GM21576 (cell line): ENCODE measurements around the gene GRAMD1B.
"Not testable (repeated sequence)": the region's sequence is repeated elsewhere in the genome, so short reads cannot be mapped to it uniquely, and the experiment has no call there.

Experiments used
- ATAC-seq: cut with Tn5 transposase; IDR thresholded peaks from one replicate; pipeline ENCODE4 v1.9.1; 2021; ENCODE audit warnings: mild to moderate bottlenecking, moderate library complexity; ENCODE audit not compliant: unreplicated experiment

The GRAMD1B gene

DNA sequence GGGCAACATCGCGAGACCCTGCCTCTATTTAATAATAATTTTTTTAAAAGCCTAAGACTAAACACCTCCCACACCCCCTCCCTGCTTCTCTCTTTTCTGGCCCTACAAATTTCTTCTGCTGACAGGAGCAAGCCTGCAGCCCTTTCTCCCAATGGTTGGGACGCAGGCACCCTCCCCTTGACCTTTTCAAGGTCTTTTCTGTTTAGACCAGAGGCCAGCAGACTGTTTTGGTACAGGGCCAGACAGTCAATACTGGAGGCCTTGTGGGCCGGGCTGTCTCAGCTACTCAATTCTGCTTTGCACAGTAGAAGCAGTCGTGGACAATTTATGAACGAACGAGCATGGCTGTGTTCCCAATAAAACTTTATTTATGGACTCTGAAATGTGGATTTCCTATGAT lies 132.1 kb downstream of the GRAMD1B start:
- ATAC-seq: no peak

DNA sequence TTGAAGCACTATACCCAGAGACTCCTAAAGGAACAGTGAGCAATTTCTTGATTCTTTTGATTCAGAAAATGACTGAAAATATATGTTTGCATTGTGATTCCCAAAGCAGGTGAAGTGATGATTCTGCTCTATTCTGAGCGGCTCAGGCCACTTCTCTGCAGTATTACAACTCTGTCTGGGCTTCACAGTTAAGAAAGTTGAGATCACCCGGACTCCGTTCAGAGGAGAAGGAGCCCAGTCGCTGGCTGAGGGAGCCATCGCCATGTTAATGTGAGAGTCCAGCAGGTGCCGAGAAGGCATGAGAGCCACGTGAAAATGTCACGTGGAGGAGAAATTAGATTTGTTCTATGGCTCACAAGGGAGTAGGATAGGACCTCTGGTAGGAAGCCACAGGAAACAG lies 132.8 kb downstream of the GRAMD1B start:
- no peak for ATAC-seq

DNA sequence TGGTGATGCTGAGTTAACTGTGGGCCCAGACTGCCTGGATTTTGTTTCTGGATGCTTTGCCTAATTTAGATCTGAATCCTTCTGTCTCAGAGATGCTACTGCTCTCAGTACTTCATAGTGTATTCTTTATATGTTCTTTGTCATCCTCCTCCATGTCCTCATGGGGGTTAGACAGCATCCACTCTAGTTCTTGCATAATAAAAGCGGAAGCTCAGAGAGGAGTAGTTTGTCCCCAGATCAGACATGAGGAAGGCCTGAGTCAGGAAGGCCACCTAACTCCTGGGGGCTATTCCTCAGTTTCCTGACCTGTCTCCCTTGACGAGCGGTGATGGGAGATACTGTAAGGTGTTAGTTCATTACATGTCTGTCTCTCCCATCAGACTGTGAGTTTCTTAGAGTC lies 134.2 kb downstream of the GRAMD1B start:
- ATAC-seq: no peak

DNA sequence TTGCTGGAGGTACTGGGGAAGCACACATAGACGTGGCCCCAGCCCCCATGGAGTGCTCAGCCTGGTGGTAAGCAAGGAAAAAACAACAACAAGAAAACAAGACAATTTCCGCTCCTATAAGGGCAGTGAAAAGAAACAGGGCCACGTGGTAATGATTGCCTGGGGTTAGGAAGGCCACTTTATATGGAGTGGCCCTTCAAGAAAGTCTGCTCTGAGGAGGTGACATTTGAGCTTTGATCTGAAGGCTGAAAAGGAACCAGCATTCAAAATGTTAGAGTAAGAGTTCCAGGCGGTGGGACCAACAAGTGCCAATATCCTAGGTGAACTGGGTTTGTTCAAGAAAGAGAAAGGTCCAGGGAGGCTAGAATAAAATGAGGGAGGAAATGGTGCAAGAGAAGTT lies 136.8 kb downstream of the GRAMD1B start:
- ATAC-seq: no peak

DNA sequence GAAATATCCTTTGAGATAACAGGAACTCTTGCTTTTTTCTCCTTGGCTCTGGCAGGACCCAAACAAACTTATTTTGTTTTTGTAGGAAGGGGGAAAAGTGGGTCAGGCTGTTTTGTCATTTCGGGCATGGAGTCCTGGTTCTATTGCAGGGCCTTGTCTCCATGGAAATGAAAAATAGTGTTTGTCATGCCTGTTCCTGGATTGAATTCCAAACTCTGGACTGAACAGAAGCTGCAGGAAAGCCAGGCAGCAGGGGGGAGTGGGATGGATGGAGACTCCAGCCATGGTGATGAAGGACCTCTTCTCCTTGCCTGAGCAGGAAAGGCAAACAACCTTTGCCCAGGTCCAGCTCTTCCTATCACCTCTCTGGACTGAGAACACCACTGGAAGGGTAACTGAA lies 137.4 kb downstream of the GRAMD1B start:
- ATAC-seq: no peak

DNA sequence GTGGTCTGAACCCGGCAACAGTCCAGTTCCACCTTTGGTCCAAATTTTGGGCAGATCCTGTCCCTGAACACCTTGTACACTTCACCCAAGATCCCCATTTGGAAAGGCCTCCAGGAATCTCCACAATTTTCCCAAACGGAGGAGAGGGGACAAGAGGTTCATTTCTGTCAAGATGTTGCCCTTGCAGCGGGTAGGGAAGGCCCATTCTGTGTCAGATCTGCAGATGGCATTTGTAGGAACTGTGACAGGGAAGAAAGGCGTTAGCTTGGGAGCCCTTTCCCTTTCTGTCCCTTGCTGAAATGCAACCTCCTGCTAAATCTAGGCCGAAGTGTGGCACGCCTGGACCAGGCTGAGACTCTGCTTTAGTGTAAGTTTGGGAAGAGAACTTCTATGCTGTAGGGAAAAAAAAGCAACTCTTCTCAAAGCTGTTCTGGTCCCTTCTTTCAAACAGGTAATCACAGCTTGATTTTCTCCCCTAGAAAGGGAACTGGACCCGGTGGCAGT lies 138.3 kb downstream of the GRAMD1B start:
- ATAC-seq: no peak

DNA sequence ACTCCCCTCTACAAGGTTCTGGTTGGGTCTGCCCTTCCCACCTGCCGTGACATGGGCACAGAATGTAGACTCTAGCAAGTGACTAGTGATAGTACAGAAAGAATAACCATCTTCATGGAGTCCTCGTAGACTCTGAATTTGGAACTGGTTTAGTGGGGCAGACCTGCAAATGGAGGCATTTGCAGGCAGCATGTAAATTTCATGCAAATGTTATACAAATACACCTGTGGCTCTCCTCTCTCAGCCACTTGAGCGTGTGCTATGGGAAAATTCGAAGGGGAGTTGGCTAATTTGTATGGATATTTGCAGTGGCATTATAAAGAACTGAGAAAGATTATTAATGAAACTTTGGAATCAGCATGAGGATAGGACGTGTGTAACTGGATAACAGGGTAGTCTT lies 139.3 kb downstream of the GRAMD1B start:
- no peak for ATAC-seq

DNA sequence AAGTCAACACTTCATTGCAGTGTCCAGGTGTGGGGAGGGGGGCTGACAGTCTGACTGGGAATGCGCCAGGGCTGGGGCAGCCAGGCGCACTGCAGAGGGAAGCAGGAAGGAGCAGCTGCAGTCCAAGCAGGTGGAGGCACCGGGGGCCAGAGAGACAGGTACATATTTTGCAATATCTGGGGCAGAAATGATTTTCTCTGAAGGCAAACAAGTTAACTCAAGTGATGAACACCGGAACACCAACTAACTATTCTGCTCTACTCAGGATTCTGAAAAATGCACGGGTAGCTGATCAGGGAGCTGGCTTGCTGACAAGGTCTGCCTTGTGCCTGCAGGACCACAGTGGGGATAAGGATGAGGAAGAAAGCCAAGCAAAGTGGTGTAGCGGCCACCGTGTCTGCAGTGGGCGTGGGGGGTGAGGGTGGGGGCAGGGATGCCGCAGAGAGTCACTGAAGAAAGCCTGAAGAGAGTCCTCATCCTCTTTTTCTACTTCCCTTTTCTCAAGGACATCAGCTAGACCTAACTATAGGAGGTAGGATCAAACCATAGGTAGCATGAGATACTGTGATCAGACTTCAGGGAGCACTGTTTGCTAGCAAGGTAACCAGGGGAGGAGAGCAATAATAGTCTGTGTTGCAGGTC lies 141.0 kb downstream of the GRAMD1B start:
- no peak for ATAC-seq

DNA sequence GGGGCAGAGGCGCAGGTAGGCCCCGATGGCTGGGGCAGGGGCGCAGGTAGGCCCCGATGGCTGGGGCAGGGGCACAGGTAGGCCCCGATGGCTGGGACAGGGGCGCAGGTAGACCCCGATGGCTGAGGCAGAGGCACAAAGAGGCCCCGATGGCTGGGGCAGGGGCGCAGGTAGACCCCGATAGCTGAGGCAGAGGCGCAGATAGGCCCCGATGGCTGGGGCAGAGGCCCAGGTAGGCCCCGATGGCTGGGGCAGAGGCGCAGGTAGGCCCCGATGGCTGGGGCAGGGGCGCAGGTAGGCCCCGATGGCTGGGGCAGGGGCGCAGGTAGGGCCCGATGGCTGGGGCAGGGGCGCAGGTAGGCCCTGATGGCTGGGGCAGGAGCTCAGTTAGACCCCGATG lies 142.7 kb downstream of the GRAMD1B start:
- ATAC-seq: not testable (repeated sequence)

DNA sequence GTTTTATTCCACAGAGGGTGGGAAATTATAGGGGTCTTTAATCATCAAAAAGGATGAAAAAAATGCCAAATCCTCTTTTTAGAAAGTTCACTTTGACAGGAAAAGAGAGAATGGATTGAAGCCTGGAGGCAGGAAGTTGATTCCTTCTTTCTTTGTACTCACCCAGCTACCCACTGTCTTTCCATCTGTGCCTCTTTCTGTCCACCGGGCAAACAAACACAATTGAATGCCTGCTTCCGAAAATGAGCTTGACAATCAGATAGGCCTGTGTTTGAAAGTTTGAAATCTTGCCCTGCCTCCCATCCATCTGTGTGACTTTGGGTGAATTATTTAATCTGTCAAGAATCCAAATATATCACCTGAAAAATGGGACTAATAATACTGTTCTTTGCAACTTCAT lies 143.2 kb downstream of the GRAMD1B start:
- no peak for ATAC-seq

DNA sequence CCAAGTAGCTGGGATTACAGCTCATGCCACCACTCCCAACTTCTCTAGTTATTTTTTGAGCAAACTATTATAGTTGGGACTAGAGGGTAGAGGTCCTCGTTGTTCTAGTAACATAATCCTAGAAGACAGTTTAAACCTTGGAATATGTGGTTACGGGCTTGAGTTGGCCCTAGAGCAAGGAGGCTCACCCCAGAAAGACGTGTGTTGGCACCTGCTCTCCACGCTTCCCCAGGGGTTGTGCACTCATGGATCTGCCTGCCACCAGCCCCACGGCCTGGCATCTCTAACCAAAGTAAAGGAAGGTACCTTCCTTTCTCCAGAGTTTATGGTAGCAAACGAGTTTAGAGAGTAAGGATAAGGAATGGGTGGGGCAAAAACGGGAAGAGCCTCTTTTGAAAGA lies 145.4 kb downstream of the GRAMD1B start:
- ATAC-seq: no peak

DNA sequence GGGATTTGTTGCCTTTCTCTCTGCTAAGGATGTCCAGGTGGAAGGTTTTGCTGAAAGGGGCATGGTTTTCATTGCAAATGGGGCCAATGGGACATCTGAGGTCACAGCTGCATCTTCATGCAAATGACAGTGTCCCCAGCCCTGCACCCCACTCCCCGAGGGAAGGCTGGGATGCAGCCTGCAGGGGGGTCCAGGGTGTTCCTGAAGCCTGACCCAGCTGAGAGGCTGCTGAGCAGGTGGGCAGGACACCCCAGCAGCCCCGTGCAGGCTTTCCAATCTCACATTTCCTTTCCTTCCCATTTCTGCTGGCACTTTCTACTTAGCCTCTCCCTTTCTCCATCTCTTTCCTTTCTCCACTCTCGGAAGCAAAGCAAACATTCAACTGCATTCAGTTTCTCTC lies 146.0 kb downstream of the GRAMD1B start:
- no peak for ATAC-seq

DNA sequence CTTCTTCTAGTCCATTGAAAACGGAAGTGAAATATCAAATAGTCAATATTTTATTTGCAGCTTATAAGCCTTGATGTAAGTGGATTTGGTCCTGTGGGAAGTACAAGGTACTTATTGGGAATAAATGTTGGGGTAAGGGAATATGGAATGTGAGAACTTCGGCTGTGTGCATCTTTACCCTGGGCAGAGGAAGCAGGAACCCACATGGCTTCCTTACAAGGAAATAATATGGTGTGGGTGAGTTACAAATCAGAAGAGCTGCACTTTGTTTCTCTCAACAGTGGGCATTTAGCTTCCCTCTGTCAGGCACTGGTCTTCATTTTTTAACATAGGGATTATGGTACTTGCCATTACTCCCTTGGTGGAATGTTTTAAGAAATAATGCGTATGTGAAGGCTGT lies 146.4 kb downstream of the GRAMD1B start:
- no peak for ATAC-seq

DNA sequence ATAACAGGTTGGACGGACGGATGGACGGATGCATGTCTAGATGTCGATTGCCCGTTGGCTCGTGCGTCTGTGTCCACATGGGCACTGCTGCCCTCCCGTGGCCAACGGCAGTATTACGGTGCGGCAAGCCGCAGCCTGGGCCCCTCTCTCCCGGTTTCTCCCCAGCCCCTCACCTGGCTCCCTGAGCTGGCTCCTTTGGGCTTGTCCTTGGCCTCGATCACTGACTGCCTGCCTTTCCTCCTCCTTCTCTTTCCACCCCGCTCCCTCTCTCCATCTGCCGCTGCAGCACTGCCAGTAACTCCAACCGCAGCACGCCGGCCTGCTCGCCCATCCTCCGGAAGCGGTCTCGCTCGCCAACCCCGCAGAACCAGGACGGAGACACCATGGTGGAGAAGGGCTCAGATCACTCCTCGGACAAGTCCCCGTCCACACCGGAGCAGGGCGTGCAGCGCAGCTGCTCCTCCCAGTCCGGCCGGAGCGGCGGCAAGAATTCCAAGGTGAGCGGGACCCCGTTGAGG lies 147.1 kb downstream of the GRAMD1B start:
- peak; percentile 46 for ATAC-seq

DNA sequence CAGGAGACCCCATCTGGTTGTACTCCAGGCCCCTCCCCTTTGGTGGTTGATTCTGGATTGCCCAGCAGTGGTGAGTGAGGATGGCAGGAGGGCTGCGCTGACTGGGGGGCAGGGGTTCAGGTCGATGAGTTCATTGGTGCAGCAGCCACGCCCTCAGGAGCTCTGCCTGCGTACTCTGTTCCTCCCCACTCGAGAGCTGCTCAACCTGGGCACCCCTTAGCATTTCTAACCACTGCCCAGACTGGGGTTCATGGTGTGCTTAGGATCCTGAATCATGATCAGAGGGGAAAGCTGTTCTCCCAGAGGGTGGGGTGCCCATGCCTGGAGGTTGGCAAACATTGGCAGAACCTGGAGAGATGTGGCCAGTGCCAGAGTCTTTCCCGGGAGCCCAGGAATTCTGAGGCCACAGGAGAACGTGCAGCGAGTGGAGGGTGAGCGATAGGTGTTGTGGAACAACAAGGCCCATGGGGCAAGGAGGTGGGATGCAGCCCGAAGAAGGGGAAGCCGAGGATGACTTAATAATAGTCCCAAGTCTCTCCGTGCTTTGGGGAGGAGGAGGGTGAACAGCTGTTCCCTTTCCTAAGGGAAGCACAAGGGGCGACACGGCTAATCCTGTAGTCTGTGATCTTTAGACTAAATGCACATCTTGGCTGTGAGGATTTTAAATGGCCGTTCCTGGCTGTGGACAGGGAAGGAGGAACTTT lies 148.9 kb downstream of the GRAMD1B start:
- ATAC-seq: no peak

DNA sequence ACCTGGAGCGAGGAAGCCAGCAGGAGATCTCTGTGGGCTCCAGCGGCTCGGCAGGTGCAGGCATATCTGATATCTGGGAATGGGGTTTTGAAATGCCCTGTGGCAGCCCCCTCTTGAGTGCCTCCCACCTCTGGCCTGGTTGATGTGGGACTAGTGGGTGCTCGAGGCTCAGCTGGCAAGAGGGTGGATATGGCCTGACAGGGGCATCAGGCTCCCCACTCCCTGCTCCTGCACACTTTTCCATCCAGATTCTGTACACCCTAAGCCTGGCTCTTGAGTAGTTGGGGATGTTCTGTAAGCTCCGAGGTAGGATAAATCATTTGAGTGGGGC lies 149.4 kb downstream of the GRAMD1B start:
- no peak for ATAC-seq

DNA sequence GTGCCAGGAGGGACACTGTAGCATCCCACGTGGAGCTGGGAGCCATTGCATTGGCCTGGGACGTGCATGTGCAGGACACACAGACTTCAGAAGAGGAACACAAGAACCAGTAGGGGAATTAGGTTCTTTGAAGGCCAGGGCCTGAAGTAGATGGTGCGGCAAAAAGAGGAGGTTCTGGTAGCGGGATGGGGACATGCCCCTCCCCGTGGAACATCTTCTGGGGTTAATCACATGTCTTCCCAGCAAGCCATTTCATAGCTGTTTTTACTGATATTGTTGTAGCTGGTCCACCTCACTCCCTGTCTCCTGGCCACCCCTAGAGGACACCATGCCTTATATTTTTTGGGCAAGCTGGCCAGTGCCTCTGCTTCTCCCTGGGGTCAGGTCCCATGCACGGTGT lies 150.1 kb downstream of the GRAMD1B start:
- ATAC-seq: no peak

DNA sequence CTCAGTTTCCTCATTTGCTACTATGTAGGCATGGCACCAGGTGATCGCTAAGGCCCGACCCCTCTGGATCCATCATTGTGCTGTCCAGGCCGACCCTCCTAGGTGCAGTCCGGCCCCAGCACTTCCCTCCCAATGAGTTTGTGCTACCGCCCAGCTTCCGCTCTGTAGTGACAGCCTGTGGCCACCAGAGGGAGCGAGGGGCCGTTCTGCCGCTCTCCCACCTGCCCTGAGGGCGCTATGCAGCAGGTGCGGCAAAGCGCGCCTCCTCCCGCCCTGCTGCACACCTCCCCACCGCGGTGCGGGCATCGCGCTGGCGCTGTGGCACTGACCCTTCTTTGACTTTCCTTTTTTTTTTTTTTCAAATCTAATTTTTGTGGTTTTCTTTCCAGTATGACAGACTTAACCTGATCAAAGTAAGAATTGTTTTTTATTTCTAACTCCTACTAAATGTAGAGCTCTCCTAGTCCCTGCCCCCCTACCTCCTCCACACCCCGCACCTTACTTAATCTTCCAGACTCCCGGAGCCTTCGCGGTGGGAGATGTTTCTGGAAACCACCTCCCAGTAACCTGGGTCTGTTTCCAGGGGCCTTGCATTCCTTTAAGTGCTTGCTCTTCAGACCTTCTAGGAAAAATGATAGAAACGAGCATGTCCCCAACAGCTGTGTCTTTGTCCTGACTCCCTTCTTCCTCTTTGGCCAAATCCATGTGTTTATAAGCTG lies 150.6 kb downstream of the GRAMD1B start:
- ATAC-seq: peak; percentile 89

DNA sequence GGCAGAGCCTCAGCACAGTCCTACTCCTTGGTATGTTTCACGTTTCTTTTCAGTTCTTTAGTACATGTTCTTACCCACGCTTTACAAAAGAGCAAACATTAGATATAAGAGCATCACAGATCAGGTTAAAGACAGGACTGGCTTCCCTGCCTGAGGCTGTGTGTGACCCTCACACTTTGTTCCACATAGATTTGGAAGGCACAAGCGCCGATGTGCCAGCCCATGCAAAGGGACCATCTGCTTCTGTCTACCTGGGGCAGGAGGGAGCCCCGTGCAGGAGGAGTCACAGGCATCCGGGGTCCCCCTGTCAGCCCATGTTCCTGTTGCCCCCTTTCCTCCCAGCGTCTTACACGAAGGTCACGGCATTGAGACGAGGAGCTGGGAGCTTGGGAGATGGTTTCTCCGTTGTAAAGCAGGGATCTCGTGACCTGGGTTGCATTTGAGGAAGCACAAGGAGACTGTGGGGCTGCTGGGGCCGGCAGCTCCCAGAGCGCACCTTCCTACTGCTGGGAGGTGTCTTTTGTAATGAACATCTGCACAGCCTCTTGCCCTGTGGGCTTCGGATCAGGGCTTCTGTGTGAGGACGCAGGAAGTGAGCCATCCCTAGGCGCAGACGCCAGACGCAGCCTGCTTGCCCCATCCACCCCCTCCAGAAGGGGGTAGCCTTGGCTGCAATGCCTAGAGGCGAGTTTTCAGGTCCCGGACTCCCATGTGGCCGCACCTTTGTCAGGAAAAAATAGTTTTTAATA lies 151.8 kb downstream of the GRAMD1B start:
- no peak for ATAC-seq

DNA sequence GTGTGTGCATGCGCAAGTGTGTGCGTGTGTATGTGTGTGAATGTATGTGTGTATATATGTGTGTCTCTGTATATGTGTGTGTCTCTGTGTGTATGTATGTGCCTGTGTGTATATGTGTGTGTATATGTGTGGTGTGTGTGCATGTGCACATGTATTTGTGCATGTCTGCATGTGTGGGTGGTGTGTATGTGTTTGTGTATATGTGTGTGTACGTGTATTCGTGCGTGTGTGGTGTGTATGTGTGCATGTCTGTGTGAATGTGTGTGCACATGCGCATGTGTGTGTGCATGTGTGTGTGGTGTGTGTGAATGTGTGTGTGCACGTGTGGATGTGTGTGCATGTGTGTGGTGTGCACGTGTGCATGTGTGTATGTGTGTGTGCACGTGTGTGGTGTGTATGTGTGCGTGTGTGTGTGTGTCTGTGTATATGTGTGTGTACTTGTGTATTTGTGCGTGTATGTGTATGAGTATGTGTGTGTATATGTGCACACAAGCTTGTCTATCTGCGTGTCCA lies 153.0 kb downstream of the GRAMD1B start:
- no peak for ATAC-seq

DNA sequence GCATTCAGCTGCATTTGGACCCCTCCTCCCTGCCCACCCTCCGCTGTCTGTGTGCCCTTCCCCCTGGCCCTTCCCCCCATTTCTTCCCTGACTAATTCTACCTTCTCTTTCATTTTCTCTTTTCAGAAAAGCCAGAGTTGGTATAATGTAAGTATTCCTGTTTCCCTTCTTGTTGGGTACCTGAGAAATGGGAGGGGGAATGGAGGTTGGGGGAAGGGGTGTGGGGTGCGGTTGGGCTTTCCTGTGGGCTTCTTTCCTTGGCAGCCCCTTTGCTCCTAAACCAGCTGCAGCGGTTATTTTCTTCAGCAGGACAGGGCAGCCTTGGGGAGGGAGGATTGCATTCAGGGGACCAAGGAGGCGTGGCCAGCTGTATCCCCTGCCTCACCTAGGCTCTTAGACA lies 154.1 kb downstream of the GRAMD1B start:
- ATAC-seq: no peak
